Urinary bladder (tissue), 4 donors: Measurements from ENCODE around the gene DCAF17. TPM values are rescaled to one million over a fixed set of nuclear protein-coding genes. Genes with fewer than 3 reads are reported as not detected.
"Not testable (repeated sequence)": the region's sequence is repeated elsewhere in the genome, so short reads cannot be mapped to it uniquely, and the experiment has no call there.

Source experiments
- DNase-seq: peaks from one replicate; pipeline ENCODE4 v3.0.0-alpha.2; 2015; ENCODE audit errors: extremely low spot score
- H3K27ac ChIP-seq: one replicate; pipeline ENCODE4 v1.5.1; 2013; ENCODE audit warnings: low read depth, mild to moderate bottlenecking, moderate library complexity
- H3K36me3 ChIP-seq: one replicate; pipeline ENCODE4 v1.6.1; 2013; ENCODE audit warnings: mild to moderate bottlenecking, moderate library complexity; ENCODE audit not compliant: insufficient read depth
- H3K4me1 ChIP-seq: one replicate; pipeline ENCODE4 v1.6.1; 2013; ENCODE audit warnings: mild to moderate bottlenecking, moderate library complexity; ENCODE audit not compliant: insufficient read depth
- H3K4me3 ChIP-seq: one replicate; pipeline ENCODE4 v1.5.1; 2013; ENCODE audit warnings: low read depth, low read length
- whole genome bisulfite sequencing: extraction: QIAGEN DNeasy Blood & Tissue Kit; methylation state at CpG from one replicate; pipeline ENCODE4 v1.1.7; 2013; 5-methylcytosine and 5-hydroxymethylcytosine counted together
- polyA plus RNA-seq: library from polyadenylated mRNA; stranded (reverse); fragments of 200-250 nt; gene quantifications from one replicate; pipeline ENCODE4 v1.2.3, GENCODE V29; 2013
- total RNA-seq: library from RNA; depleted of rRNA; stranded (reverse); fragments of >200 nt; gene quantifications from one replicate; pipeline ENCODE4 v1.2.3, GENCODE V29; 2014
- donor health status: healthy with polysubstance abuse.
- donor health status: healthy.

The DCAF17 gene
- total and polyA plus RNA-seq, 2 donors, result 9.3 to 48.0 TPM

GRCh38 chr2:171520471-171520870 is 86.4 kb downstream of the DCAF17 start:
- no peak overlapping the region for H3K27ac ChIP-seq
- WGBS, result 79% methylated on average over 5 of the region's 5 CpGs

GRCh38 chr2:171521361-171522051 is 87.5 kb downstream of the DCAF17 start:
- Histone ChIP-seq H3K36me3 (no peaks in the 10 kb centered on the region), H3K27ac (peak overlapping the region; percentile 14), H3K4me1 (peaks cover 1% of the 10 kb centered on the region), H3K4me3 (peak overlapping the region; percentile 74)
- DNase-seq, result no peak
- WGBS, result 39% methylated on average over 5 of the region's 5 CpGs

More at GRCh38 chr2:171520471-171520870, 86.4 kb downstream of the DCAF17 start:
- DNase-seq, result no peak
- peaks cover 1% of the 10 kb centered on the region for H3K4me1 ChIP-seq
- H3K36me3 ChIP-seq, result no peaks in the 10 kb centered on the region
- H3K4me3 ChIP-seq, result no peak overlapping the region

- Histone ChIP-seq H3K4me1 (peaks cover 1% of the 10 kb centered on the region), H3K27ac (peak within 1 kb of the TSS; percentile 89), H3K4me3 (peak within 1 kb of the TSS; percentile 74), H3K36me3 (no peaks in the 10 kb centered on the region)
- WGBS, result under 1% methylated on average over 45 of the region's 45 CpGs
- DNase-seq, result no peak
Measured at GRCh38 chr2:171522052-171522787, 88.2 kb downstream of the DCAF17 start, which contains the start of gene CYBRD1. CYBRD1 (plus strand) TSS chr2:171522474; CDS start chr2:171522546, 72 bp downstream.

GRCh38 chr2:171522788-171523087 is 88.7 kb downstream of the DCAF17 start:
- no peak for DNase-seq
- Histone ChIP-seq H3K4me1 (peaks cover 1% of the 10 kb centered on the region), H3K36me3 (no peaks in the 10 kb centered on the region), H3K27ac (peak overlapping the region; percentile 89), H3K4me3 (peak overlapping the region; percentile 74)
- WGBS, result under 1% methylated on average over 29 of the region's 29 CpGs

- no peak for DNase-seq
- Histone ChIP-seq H3K4me1 (peaks cover 1% of the 10 kb centered on the region), H3K4me3 (peak overlapping the region; percentile 74), H3K27ac (peak overlapping the region; percentile 89), H3K36me3 (no peaks in the 10 kb centered on the region)
- under 1% methylated on average over 62 of the region's 62 CpGs for WGBS
Measured at GRCh38 chr2:171523088-171524017, 89.3 kb downstream of the DCAF17 start.

GRCh38 chr2:171524018-171524401 is 90.0 kb downstream of the DCAF17 start:
- Histone ChIP-seq H3K36me3 (no peaks in the 10 kb centered on the region), H3K4me1 (peaks cover 1% of the 10 kb centered on the region), H3K27ac (peak overlapping the region; percentile 89), H3K4me3 (peak overlapping the region; percentile 74)
- DNase-seq, result no peak
- 12% methylated on average over 6 of the region's 6 CpGs for WGBS

- Histone ChIP-seq H3K36me3 (no peaks in the 10 kb centered on the region), H3K4me1 (peaks cover 1% of the 10 kb centered on the region), H3K27ac (no peak overlapping the region), H3K4me3 (no peak overlapping the region)
- DNase-seq, result no peak
- 95% methylated on average over 1 of the region's 1 CpG for WGBS
Measured at GRCh38 chr2:171529914-171530313, 95.9 kb downstream of the DCAF17 start.

GRCh38 chr2:171530378-171530777 is 96.4 kb downstream of the DCAF17 start:
- peaks cover 1% of the 10 kb centered on the region for H3K4me1 ChIP-seq
- 85% methylated on average over 4 of the region's 4 CpGs for WGBS
- no peak overlapping the region for H3K27ac ChIP-seq
- no peak for DNase-seq
- H3K36me3 ChIP-seq, result no peaks in the 10 kb centered on the region
- H3K4me3 ChIP-seq, result no peak overlapping the region

GRCh38 chr2:171530859-171531258 is 96.8 kb downstream of the DCAF17 start:
- not testable (repeated sequence) for DNase-seq, H3K4me3 ChIP-seq, H3K4me1 ChIP-seq, H3K36me3 ChIP-seq, H3K27ac ChIP-seq
- WGBS, result 92% methylated on average over 1 of the region's 1 CpG

- Histone ChIP-seq H3K36me3 (no peaks in the 10 kb centered on the region), H3K4me1 (peaks cover 1% of the 10 kb centered on the region), H3K27ac (no peak overlapping the region), H3K4me3 (no peak overlapping the region)
- no peak for DNase-seq
- WGBS, result 39% methylated on average over 7 of the region's 7 CpGs
Measured at GRCh38 chr2:171531291-171531690, 97.3 kb downstream of the DCAF17 start.

- no peak for DNase-seq
- 43% methylated on average over 3 of the region's 3 CpGs for WGBS
- Histone ChIP-seq H3K36me3 (no peaks in the 10 kb centered on the region), H3K4me3 (no peak overlapping the region), H3K27ac (no peak overlapping the region), H3K4me1 (peaks cover 1% of the 10 kb centered on the region)
Measured at GRCh38 chr2:171531836-171532450, 97.9 kb downstream of the DCAF17 start.

GRCh38 chr2:171533331-171533730 is 99.3 kb downstream of the DCAF17 start:
- no peak overlapping the region for H3K4me3 ChIP-seq
- no peaks in the 10 kb centered on the region for H3K36me3 ChIP-seq
- no peak for DNase-seq
- peaks cover 1% of the 10 kb centered on the region for H3K4me1 ChIP-seq
- 96% methylated on average over 1 of the region's 1 CpG for WGBS
- no peak overlapping the region for H3K27ac ChIP-seq
